ENCODE data around the gene ASPHD1. TPM values are rescaled to one million over a fixed set of nuclear protein-coding genes. Genes with fewer than 3 reads are reported as not detected.
"Not testable (repeated sequence)": the region's sequence is repeated elsewhere in the genome, so short reads cannot be mapped to it uniquely, and the experiment has no call there.

ASPHD1 gene
- polyA plus RNA-seq, 1 of the 3 experiments (the other 2 are of a cell fraction), result 35.1 TPM

DNA sequence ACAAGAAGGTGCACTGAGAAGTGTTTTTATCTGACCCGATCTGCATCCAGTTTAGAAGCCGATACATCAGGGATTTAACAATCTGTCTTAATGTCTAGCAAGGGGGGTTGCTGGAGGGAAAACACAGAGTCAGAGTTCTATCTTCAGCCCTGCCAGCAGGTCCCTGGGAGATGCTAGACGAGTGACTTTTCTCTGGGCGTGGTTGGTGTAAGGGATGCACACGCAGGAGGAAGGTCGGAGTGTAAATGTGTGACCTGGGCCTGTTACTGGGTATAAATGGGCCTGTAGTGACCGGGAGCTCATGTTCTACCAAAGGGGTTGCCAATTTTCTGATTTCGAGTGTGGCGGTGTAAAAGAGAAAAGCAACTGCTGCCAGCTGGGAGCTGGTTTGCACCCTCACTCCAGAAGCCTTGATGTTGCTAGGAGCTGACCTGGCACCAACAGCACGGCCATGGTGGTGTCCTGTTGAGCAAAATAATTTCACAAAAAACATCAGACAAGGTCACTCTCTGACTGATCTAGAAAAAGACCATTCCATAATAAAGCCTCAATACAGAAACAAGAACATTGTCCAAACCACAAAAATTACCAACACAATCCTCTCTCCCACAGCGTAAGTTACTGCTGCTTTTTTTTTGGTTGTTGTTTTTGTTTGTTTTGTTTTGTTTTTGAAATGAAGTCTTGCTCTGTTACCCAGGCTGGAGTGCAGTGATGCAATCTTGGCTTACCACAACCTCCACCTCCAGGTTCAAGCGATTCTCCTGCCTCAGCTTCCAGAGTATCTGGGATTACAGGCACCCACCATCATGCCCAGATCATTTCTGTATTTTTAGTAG is 27.0 kb downstream of the ASPHD1 start:
- H3F3A ChIP-seq (replicated peaks; ENCODE audit: insufficient read depth), result peaks cover 8% of the 10 kb centered on the region
- peak overlapping the region; percentile 88 for H3K9ac ChIP-seq
- H3K4me1 ChIP-seq (ENCODE audit: control insufficient read depth in 1 of 2, insufficient read depth in 2 of 2, low read depth in 1 of 2, low read length in 1 of 2), result peaks cover 15% of the 10 kb centered on the region in 2 experiments; a peak in 3 of 4 replicates
- peak overlapping the region; percentile 99 for H2AFZ ChIP-seq (ENCODE audit: low read depth)
- H3K4me3 ChIP-seq (ENCODE audit: low read depth in 2 of 2, low read length in 1 of 2), result peak overlapping the region; percentile 73 to 76
- DNase-seq, result no peak
- H3K4me2 ChIP-seq, result peak overlapping the region; percentile 91
- H3K27me3 ChIP-seq (ENCODE audit: insufficient read depth), result no peaks in the 10 kb centered on the region
- POLR2A ChIA-PET, result interaction anchor here (0.5 to 2.4 kb wide), 13 partner anchors 8 to 138 kb away, joined by 3 to 12 read pairs (median 3); partner anchors contain the start of genes ALDOA, KIF22, SEZ6L2 and TAOK2
- TF ChIP-seq TEAD4 (IDR thresholded peaks at IDR 0.05; ENCODE audit: borderline replicate concordance, insufficient read depth), result no peak
- TF ChIP-seq TAF1 (IDR thresholded peaks at IDR 0.05; ENCODE audit: borderline replicate concordance, low read depth, low read length), result no peak
- no peak for TF ChIP-seq FOSL2 (IDR thresholded peaks at IDR 0.05; ENCODE audit: borderline replicate concordance, low read depth)
- TF ChIP-seq, protein P1, sequence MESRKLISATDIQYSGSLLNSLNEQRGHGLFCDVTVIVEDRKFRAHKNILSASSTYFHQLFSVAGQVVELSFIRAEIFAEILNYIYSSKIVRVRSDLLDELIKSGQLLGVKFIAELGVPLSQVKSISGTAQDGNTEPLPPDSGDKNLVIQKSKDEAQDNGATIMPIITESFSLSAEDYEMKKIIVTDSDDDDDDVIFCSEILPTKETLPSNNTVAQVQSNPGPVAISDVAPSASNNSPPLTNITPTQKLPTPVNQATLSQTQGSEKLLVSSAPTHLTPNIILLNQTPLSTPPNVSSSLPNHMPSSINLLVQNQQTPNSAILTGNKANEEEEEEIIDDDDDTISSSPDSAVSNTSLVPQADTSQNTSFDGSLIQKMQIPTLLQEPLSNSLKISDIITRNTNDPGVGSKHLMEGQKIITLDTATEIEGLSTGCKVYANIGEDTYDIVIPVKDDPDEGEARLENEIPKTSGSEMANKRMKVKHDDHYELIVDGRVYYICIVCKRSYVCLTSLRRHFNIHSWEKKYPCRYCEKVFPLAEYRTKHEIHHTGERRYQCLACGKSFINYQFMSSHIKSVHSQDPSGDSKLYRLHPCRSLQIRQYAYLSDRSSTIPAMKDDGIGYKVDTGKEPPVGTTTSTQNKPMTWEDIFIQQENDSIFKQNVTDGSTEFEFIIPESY (IDR thresholded peaks at IDR 0.05; ENCODE audit: borderline replicate concordance, low read depth), result no peak
- TF ChIP-seq EZH2phosphoT487 (IDR thresholded peaks at IDR 0.05; ENCODE audit: borderline replicate concordance, low read depth), result no peak
- no peak for TF ChIP-seq YY1 (IDR thresholded peaks at IDR 0.05; ENCODE audit: low read depth)
- TF ChIP-seq RCOR1 (IDR thresholded peaks at IDR 0.05; ENCODE audit: low read length), result no peak
- TF ChIP-seq RXRA (IDR thresholded peaks at IDR 0.05; ENCODE audit: borderline replicate concordance, low read depth), result no peak
- TF ChIP-seq, protein P2, sequence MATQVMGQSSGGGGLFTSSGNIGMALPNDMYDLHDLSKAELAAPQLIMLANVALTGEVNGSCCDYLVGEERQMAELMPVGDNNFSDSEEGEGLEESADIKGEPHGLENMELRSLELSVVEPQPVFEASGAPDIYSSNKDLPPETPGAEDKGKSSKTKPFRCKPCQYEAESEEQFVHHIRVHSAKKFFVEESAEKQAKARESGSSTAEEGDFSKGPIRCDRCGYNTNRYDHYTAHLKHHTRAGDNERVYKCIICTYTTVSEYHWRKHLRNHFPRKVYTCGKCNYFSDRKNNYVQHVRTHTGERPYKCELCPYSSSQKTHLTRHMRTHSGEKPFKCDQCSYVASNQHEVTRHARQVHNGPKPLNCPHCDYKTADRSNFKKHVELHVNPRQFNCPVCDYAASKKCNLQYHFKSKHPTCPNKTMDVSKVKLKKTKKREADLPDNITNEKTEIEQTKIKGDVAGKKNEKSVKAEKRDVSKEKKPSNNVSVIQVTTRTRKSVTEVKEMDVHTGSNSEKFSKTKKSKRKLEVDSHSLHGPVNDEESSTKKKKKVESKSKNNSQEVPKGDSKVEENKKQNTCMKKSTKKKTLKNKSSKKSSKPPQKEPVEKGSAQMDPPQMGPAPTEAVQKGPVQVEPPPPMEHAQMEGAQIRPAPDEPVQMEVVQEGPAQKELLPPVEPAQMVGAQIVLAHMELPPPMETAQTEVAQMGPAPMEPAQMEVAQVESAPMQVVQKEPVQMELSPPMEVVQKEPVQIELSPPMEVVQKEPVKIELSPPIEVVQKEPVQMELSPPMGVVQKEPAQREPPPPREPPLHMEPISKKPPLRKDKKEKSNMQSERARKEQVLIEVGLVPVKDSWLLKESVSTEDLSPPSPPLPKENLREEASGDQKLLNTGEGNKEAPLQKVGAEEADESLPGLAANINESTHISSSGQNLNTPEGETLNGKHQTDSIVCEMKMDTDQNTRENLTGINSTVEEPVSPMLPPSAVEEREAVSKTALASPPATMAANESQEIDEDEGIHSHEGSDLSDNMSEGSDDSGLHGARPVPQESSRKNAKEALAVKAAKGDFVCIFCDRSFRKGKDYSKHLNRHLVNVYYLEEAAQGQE (IDR thresholded peaks at IDR 0.05; ENCODE audit: low read depth, low read length), result no peak
- TF ChIP-seq, protein P3, sequence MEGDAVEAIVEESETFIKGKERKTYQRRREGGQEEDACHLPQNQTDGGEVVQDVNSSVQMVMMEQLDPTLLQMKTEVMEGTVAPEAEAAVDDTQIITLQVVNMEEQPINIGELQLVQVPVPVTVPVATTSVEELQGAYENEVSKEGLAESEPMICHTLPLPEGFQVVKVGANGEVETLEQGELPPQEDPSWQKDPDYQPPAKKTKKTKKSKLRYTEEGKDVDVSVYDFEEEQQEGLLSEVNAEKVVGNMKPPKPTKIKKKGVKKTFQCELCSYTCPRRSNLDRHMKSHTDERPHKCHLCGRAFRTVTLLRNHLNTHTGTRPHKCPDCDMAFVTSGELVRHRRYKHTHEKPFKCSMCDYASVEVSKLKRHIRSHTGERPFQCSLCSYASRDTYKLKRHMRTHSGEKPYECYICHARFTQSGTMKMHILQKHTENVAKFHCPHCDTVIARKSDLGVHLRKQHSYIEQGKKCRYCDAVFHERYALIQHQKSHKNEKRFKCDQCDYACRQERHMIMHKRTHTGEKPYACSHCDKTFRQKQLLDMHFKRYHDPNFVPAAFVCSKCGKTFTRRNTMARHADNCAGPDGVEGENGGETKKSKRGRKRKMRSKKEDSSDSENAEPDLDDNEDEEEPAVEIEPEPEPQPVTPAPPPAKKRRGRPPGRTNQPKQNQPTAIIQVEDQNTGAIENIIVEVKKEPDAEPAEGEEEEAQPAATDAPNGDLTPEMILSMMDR (IDR thresholded peaks at IDR 0.05), result no peak
- TF ChIP-seq RAD21 (IDR thresholded peaks at IDR 0.05; ENCODE audit: low read length), result no peak
- peaks cover 8 to 9% of the 10 kb centered on the region in 2 experiments for H3K36me3 ChIP-seq (replicated peaks in 1 of 2; ENCODE audit: control insufficient read depth in 1 of 2, insufficient read depth in 2 of 2, low read length in 1 of 2)
- H3K9me3 ChIP-seq, result no peaks in the 10 kb centered on the region
- H4K20me1 ChIP-seq (ENCODE audit: insufficient read depth), result no peaks in the 10 kb centered on the region; the same call in 1 of the 2 replicates
- peak overlapping the region; percentile 81 to 87; a peak in 3 of 4 replicates for H3K27ac ChIP-seq (ENCODE audit: low read depth in 2 of 2, low read length in 1 of 2)
- 81% methylated on average over 12 of the region's 12 CpGs for WGBS (ENCODE audit: low lambda C conversion rate)
- no peaks in the 10 kb centered on the region for H3K9me2 ChIP-seq
- CTCF ChIA-PET, result interaction anchor here (0.9 to 2.5 kb wide), 6 partner anchors 24 to 166 kb away, joined by 3 to 10 read pairs (median 4); partner anchors contain the start of genes ASPHD1, TLCD3B and TMEM219
- H3K79me2 ChIP-seq (ENCODE audit: insufficient read depth), result peaks cover 49% of the 10 kb centered on the region

DNA sequence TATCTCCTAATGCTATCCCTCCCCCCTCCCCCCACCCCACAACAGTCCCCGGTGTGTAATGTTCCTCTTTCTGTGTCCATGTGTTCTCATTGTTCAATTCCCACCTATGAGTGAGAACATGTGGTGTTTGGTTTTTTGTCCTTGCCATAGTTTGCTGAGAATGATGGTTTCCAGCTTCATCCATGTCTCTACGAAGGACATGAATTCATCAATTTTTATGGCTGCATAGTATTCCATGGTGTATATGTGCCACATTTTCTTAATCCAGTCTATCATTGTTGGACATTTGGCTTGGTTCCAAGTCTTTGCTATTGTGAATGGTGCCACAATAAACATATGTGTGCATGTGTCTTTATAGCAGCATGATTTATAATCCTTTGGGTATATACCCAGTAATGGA is 31.5 kb downstream of the ASPHD1 start:
- H3K36me3 ChIP-seq (replicated peaks in 1 of 2; ENCODE audit: control insufficient read depth in 1 of 2, insufficient read depth in 2 of 2, low read length in 1 of 2); H3K4me3 ChIP-seq (ENCODE audit: low read depth in 2 of 2, low read length in 1 of 2); POLR2A ChIA-PET; H3K4me1 ChIP-seq (ENCODE audit: control insufficient read depth in 1 of 2, insufficient read depth in 2 of 2, low read depth in 1 of 2, low read length in 1 of 2); DNase-seq; H3K9me2 ChIP-seq; H3K27me3 ChIP-seq (ENCODE audit: insufficient read depth); H3F3A ChIP-seq (replicated peaks; ENCODE audit: insufficient read depth); H3K27ac ChIP-seq (ENCODE audit: low read depth in 2 of 2, low read length in 1 of 2); H2AFZ ChIP-seq (ENCODE audit: low read depth); CTCF ChIA-PET; H3K79me2 ChIP-seq (ENCODE audit: insufficient read depth); H4K20me1 ChIP-seq (ENCODE audit: insufficient read depth); H3K9me3 ChIP-seq; H3K4me2 ChIP-seq; H3K9ac ChIP-seq: not testable (repeated sequence)
- WGBS (ENCODE audit: low lambda C conversion rate), result 81% methylated on average over 2 of the region's 2 CpGs

Data from SK-N-SH (cell line).